NCI-H1105 treated with DMSO at 0.1 percent for 48 hours (cell line): Measurements from ENCODE around the gene DRC7.
"Not testable (repeated sequence)": the region's sequence is repeated elsewhere in the genome, so short reads cannot be mapped to it uniquely, and the experiment has no call there.

ENCODE experiments used
- DNase-seq: peaks from one replicate; lab custom pipeline; 2025; lab: John Stamatoyannopoulos, UW

DRC7 gene

DNA sequence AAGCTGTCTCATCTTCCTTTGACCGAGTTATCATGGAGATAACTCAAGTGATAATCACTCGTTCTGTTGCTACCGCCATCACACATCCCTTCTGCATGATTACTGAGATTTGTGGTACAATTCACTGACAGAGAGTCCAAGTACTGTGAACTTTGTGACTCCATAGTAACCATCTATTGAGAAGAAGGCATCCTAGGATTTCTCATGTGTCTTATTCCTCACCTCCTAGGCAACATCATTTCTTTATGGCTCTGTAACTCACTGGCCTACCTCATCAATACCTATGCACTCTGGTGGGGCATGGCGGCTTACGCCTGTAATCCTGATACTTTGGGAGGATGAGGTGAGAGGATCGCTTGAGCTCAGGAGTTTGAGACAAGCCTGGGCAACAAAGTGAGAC, 19.4 kb downstream of the DRC7 start:
- DNase-seq: no peak

DNA sequence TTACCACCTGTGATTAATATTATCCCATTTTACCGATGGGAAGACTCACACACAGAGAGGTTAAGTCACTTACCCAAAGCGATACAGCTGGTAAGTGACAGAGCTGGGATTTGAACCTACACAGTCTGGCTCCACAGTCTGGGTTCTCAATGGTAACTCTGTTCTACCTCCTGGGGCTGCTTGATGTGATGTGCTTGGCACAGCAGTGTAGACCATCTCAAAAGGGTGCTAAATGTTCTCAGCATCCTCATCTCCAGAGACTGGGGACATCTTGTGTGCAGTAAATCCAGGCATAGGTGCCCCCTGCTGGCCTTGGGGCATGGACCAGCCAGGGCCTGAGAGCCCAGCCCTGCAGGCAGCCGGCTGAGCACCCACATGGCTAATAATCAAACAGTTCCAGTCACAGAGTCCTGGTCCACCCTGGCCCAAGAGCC, 25.6 kb downstream of the DRC7 start:
- peak; percentile 0 for DNase-seq

DNA sequence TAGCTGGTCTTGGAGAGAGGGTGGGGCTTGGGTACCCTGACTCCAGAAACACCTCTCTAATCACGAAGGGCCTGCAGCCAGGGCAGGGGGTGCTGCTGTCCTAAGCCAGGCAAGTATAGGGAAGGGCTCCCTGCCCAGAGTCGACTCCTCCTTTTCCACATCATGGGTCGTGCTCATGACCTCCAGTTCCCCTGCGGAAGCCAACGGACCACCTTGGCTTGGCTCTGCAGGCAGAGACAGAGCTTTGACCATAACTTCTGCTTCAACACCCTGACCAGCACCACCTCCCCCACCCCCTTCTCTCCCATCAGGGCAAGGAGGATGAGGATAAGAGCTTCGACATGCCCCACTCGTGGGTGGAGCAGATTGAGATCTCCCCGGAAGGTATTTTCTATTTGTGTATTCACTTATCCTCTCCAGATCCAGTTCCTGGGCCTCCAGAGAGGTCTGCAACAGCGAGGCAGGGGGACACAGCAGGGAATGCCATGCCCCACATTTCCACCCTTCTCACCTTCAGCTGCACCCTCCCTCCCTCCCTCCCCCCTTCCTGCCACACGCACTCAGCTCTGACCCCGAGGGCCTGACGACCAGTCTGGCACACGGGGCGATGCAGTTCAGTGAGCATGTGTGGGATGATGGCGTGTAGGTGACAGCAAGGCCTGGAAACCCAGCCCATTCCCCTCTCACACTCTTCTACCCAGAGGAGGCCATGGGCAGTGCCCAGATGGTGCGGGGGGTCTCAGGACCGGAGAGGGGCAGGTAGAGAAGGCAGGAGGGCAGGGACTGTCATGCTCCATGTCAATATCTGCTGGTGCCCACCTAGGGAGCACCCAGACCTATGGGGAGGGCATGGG, 27.0 kb downstream of the DRC7 start:
- no peak for DNase-seq

DNA sequence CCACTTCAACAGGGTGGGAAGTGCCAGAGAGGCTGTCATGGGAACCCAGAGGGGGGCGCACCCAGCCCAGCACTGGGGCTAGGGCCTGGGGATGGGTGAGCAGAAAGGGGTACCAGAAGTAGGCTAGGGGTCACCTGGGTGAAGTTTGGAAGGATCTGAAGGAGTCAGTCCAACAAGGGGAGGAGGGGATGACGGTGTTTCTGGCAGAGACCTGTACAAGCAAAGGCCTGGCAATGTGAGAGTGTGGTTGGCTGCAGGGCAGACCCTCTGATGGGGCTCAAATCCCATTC, 27.5 kb downstream of the DRC7 start:
- no peak for DNase-seq

DNA sequence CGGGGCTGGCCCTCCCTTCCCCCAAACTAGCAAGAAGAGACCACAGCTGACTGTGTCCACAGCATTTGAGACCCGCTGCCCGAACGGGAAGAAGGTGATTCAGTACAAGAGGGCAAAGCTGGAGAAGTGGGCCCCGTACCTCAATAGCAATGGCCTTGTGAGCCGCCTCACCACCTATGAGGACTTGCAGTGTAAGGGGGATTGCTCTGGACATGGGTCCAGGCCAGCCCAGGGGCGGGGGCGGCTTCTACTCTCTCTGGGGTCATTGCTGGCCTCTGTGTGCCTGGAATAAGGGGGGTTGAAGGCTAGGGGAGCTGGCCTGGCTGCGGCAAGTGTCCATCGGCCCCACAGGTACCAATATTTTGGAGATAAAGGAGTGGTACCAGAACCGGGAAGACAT, 28.0 kb downstream of the DRC7 start:
- DNase-seq: no peak

DNA sequence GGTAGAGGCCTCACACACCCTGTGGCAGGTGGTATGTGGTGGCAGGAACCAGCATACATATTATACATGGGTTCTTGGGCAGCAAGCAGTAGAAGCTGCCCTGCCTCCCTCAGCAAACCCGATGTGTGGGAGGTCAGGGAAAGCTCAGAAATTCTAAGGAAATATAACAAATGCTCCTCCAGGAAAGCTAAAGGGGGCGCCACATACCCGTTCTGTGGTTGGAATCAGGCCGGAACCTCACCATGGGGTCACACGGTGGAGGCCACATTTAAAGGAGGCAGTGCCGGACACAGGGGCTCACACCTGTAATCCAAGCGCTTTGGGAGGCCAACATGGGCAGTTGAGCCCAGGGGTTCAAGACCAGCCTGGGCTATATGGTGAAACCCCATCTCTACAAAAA, 28.6 kb downstream of the DRC7 start:
- no peak for DNase-seq

DNA sequence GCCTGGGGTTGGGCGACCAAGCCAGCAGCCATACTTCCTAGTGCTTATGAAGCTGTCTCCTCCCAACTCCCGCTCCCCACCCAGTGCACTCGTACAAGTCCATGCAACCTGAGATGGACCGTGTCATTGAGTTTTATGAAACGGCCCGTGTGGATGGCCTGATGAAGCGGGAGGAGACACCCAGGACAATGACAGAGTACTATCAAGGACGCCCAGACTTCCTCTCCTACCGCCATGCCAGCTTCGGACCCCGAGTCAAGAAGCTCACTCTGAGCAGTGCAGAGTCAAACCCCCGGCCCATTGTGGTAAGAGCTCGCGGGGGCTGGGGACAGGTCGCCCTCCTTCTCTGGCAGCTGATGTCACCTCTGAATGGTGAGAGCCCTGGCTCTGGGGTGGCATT, 29.9 kb downstream of the DRC7 start:
- DNase-seq: no peak

DNA sequence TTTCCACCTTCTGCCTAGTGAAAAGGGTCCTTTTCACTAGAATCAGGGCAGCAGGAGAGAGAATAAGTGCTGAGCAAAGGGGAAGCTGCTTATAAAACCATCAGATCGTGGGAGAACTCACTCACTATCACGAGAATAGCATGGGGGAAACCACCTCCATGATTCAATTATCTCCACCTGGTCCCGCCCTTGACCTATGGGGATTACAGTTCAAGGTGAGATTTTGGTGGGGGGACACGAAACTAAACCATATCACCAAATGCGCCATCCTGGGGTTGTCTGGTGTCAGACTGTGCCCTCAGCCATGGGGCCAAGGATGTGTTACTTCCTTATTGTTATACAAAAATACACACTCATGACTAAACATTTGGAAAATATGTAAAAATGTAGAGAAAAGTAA, 30.5 kb downstream of the DRC7 start:
- DNase-seq: no peak

DNA sequence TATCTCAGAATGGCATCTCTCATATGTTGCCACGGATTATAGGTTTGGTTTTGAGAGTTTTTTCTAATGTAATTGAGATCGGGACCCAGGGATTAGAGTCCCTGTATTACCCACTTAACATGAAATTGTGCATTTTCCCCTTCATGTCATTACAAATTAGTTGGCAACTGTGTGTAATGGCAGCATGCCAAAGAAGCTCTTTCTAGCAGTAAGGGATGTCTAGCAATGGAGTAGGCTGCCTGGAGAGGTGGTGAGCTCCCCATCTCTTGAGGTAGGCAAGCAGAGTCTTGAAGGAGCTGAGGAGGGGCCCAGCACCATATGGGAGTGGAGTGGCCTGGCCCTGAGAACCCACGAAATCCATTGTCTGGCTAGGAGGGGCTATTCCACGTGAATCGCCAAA, 30.9 kb downstream of the DRC7 start:
- DNase-seq: peak; percentile 0

DNA sequence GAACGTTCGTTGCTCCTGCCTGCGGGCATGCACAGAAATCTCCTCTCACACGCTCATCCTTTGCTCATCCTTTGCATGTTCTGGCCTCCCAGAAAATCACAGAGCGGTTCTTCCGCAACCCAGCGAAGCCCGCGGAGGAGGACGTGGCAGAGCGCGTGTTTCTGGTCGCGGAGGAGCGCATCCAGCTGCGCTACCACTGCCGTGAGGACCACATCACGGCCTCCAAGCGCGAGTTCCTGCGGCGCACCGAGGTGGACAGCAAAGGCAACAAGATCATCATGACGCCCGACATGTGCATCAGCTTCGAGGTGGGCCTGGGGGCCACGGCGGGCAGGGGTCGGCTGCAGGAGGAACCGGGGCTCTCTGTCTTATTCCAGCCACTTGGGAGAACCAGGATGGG, 31.4 kb downstream of the DRC7 start:
- no peak for DNase-seq

DNA sequence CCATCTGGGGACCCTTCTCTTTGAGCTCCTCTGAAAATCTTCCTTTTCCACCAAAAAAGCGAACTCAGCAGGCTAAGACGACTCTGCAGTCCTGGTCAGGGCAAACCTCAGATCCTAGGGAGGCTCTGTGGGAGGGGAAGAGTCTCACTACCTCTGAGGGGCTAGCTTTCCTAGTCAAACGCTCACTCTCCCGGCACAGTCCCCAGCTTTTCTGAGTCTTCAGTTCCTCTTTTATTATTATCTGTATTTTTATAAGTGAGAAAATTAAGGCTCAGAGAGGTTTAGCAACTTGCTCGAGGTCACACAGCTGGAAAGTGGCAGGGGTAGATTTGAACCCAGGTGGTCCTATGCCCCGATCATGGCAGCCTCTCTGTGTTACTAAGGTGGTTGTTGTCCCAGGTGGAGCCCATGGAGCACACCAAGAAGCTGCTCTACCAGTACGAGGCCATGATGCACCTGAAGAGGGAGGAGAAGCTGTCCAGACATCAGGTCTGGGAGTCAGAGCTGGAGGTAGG, 31.9 kb downstream of the DRC7 start:
- no peak for DNase-seq

DNA sequence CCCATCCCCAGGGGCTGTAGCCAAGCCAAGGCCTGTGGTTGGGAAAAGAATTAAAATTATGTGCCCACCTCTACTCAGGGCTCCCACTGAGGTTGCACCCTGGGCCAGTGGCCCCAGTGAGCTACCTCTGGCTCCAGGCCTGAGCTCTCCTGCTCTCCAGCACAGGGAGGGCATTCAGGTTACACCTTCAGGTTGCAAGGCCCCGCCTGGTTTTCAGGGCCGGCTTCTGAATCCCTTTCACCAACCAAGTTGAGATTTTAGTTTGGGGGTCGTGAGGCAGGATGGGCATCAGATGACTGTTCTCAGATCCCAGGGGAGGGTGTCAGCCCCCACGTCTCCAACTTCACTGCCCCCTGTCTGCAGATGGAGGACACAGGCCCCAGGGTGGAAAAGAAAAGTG, 33.0 kb downstream of the DRC7 start:
- no peak for DNase-seq

DNA sequence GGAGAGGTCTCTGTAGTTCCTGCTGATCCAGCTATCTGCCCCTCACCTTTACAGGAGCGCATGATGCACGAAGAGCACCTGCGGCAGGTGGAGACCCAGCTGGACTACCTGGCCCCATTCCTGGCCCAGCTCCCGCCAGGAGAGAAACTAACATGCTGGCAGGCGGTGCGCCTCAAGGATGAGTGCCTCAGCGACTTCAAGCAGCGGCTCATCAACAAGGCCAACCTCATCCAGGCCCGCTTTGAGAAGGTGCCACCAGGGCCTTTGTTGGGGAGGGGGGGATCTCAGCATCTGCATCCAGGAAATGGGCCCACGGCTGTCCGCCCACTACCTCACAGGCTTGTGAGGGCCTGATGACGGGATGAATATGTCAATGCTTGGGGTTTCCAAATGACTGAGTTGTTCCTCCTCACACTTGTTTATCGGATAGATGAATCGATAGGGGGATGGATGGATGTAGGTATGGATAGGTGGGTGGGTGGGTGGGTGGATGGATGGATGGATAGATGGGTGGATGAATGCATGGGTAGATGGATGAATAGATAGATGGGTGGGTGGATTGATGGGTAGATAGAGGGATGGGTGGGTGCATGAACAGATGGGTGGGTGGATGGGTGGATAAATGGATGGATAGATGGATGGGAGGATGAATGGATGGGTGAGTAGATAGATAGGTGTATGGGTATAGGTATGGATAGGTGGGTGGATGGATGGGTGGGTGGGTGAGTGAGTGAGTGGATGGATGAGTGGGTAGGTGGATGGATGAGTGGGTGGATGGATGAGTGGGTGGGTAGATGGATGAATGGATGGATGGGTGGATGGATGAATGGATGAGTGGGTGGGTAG, 34.0 kb downstream of the DRC7 start:
- DNase-seq: no peak

DNA sequence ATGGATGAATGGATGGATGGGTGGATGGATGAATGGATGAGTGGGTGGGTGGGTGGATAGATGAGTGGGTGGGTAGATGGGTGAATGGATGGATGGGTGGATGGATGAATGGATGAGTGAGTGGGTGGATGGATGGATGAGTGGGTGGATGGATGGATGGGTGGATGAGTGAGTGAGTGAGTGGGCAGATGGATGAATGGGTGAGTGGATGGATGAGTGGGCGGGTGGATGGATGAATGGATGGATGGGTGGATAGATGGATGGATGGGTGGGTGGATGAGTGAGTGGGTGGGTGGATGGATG, 34.5 kb downstream of the DRC7 start:
- no peak for DNase-seq

DNA sequence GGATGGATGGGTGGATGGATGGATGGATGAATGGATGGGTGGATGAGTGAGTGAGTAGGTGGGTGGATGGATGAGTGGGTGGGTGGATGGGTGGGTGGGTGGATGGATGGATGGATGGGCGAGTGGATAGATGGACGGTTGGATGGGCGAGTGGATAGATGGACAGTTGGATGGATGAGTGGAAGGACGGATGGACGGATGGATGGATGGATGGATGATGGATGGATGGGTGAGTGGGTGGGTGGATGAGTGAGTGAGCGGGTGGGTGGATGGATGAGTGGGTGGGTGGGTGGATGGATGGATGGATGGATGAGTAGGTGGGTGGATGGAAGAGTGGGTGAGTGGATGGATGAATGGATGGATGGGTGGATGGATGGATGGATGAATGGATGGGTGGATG, 35.2 kb downstream of the DRC7 start:
- not testable (repeated sequence) for DNase-seq

DNA sequence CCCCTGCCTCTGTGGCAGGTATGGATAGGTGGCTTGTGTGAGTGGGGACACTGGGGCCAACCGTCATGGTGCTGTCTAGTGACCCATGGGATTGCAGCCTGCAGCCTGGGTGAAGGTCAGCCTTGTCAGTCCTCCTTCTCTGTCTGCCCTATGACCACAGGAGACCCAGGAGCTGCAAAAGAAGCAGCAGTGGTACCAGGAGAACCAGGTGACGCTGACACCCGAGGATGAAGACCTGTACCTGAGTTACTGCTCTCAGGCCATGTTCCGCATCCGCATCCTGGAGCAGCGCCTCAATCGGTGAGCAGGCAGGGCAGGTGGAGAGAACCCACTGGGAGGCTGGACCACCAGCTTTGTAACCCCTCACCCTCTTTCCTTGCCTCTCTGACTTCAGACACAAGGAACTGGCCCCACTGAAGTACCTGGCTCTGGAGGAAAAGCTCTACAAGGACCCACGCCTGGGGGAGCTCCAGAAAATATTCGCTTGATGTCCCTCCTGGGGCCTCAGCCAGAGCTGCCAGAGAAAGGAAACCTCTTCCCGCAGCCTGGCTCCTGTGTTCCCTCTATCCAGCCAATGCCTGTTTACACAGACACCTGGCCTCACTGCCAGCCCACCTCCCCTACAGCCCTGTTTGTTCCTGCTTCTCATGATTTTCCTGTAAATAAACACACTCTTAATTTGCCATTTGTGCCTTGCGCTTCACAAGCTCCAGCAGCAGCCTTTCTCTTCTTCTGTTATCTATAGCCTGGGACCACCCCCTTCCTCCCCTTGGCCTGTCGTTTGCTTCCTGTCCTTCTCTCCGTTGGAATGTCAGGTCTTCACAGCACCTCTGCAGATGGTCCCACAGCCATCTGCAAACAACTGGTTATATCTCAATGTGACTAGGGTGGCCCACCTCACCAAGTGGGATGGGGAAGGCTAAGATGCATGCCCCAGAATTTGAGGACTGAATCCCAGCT, 36.4 kb downstream of the DRC7 start:
- no peak for DNase-seq

DNA sequence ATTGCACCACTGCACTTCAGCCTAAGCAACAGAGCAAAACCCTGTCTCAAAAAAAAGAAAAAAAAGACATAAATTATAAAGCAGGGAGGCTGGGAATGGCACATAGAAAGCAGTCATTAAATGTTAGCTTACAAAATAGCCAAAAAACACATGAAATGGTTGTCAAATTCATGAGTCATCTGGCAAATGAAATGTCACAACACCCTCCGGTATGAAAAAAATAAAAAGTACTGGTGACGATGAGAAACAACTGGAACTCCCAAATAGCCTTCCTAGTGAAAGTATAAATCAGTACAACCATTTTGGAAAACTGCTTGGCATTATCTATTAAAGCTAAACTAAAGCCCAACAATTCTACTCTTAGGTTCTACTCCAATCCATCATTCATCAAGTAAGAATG, 37.4 kb downstream of the DRC7 start:
- DNase-seq: no peak

DNA sequence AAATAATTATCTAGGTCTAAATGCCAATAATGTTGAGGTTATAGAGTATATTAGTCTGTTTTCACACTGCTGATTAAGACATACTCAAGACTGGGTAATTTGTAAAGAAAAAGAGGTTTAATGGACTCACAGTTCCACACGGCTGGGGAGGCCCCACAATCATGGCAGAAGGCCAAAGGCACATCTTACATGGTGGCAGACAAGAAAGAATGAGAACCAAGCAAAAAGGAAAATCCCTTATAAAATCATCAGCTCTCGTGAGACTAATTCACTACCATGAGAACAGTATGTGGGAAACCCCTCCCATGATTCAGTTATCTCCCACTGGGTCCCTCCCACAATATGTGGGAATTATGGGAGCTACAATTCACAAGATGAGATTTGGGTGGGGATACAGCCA, 38.1 kb downstream of the DRC7 start:
- DNase-seq: no peak

DNA sequence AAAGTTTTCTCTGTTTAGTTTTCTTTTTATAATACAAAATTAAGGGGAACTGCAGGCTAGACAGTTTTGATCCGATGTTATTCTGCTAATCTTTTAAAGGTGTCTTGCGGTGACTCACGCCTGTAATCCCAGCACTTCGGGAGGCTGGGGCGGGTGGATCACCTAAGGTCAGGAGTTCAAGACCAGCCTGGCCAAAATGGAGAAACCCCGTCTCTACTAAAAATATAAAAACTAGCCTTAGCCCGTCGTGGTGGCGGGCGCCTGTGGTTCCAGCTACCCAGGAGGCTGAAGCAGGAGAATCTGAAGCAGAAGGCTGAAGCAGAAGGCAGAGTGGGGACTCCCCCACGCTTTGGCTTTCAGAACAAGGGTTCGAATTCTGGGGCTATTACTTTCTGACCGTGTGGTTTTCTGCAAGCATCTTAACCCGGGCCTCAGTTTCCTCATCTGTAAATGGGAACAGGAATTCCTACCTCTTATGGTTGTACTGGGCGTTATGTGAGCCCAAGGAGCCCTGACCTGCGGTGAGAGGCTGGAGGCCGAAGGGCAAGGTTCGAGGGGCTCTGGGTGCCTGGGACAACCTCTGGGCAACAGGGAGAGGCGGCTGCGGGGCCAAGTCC, 39.8 kb downstream of the DRC7 start:
- no peak for DNase-seq

DNA sequence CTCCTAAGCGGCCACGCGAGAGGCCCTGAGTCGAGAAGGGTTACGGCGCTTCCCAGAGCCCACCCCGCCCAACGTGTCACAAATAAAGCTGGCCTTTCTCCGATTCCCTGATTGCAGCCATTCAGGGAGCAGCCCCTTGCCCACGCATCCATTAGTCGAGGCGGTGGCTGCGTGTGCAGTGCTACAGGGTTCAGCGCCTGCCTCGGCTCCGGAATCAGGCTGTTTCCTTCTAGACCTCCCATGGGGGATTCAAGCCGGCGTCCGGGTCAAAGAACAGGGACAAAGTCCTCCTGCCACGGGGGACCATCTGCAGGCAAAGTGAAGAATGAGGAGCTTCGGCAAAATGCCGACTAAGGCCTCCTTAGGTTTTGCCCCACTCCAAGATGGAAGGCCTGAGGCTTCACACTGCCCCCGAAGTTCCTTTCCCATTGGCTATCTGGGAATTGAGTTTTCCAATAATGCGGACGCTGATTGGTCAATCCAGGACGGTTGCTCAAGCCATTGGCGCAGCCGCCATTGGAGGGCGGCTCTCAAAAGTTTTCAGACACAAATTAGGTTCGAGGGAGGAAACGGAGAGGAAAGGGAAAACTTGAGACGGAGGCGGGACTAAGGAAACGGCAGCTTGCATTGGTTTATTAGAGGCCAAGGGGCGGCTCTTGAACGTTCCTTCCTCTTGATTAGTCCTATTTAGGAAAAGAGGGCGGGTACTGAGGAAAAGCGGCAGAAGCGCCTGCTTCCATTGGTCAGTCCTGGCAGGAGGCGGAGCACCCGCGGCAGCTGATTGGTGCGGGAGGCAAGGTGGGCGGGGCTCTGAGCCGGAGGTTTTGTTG, 40.5 kb downstream of the DRC7 start:
- DNase-seq: peak; percentile 98
